Activated CD4-positive, alpha-beta T cell treated with anti-CD3 and anti-CD28 coated beads, Interleukin-2, amount 50 U/mL, for 24 hours (primary cell): ENCODE measurements around the gene COL23A1.
"Not testable (repeated sequence)": the region's sequence is repeated elsewhere in the genome, so short reads cannot be mapped to it uniquely, and the experiment has no call there.

ENCODE experiments used
- DNase-seq, 2 donors: peaks; one replicate each; pipeline ENCODE4 v3.0.0-alpha.2; 2020; ENCODE audit warnings: low read depth in 1 of 2, low spot score in 1 of 2

Gene COL23A1

DNA sequence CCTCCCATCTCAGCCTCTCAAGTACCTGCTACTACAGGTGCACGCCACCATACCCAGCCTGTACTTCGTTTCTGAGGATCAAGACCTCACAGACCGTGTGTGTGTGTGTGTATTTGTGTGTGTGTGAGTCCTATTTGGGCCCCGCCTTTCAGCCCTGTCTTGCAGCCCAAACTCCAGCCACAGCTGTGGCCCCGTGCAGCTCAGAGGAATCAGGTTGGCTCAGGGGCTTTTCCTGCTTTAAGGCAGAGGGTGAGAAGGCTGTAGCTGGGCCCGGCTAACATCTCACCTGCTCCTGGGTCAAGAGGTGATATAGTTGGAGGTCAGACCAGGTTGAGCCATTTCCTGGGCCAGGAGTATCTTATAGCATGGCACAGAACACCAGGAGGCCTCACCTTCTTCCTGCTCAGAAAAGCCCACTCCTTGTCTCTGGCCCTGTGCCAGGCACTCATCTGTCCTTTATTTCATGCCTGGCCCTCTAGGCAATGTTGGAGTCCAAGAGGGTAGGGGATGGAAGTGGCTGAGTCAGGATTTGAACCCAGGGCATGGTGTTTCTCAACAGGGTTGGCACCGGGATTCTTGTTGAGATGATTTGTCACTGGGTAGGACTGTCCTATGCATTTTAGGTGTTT is 356.0 kb downstream of the COL23A1 start:
- DNase-seq, result no peak

DNA sequence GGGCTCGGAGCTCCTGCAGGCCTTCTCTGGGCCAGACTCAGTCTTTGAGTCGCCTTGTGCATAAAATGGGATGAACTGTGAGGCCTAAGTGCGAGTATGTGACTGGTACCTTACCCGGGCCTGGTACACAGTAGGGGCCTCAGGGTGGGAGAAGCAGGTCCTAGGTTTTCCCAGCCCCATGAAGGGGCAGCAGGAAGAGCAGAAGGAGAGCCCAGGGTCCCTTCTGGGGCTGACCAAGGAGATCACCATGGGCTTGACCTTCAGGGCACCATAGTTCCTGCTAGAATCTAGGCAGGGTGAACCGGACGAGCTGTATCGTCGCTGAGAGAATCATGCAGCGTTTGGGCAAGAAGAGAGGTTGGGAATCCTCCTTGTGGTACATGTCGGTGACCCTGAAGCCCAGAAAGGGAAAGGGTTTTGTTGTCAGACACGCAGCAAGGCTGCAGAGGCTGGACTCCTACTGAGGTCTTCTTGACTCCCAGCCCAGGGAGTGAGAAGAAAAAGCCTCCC is 357.2 kb downstream of the COL23A1 start:
- no peak for DNase-seq

DNA sequence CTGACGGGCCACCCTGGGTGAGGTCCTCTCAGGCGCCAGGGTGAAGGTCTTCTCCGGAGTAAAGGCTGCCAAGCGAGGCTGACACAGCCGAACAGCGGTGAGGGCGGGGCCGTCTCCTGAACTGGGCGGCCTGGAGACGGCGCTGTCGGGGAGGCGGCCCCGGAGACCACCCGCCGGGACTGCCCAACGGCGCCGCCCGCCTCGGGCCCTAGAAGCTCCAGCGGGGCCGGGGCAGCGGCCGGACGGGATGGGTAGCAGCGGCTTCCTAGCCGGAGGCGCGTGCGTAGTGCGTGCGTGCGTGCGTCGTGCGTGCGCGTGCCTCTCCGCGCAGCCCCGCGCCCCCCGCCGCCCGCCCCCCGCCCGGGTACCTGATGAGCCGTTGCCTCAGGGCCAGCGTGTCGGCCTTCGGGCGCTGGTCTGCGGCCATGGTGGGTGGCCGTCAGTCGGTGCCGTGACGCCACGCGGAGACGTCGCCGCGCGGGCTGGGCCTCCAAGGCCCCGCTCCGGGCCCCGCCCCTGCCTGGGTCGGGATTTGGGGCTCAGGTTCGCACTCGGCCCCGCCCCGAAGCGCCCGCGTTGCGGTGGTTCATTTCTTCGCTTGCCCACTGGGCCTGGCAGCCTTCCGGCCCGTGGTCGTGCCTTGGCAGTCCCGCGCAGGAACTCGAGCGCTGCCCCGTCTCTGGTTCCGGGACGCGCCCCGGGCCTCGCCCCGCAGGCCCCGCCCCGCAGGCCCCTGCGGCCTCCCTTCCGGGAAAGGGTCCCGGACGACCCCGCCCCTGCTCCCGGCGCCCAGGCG is 357.9 kb downstream of the COL23A1 start, which contains the start of gene PHYKPL:
Gene PHYKPL, minus strand, starts transcription at position 679 of the 796 bp plus-strand sequence. Its CDS starts 252 bp downstream, at position 427.
- peak; percentile 56 to 58 for DNase-seq

DNA sequence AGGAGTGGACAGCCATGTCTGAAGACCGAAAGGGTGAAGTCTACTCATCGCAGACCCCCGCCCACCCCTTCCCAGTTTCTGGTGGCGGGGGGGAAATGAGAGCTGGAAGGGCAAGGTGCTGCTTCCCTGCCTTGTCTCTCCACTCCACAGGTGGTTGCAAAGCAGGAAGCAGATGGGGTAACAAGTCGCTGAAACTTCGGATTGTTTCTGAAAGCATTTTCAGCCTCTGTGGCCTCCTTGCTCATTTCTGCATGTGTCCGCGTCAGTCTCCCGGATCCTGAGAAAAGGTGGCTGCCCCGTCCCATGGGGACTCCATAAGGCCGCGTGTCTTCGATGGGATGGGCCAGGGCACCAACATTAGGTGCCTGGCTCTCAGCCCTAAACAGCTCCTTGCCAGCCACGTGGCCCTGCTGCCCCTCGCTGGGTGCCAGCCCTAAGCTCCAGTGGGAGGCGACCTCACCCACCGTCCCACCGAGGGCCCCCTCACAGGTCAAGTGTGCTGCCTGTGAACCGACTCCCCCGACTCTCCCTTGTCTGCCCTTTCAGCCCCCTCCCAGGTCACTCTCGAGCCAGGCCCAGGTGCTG is 358.6 kb downstream of the COL23A1 start:
- DNase-seq, result no peak

DNA sequence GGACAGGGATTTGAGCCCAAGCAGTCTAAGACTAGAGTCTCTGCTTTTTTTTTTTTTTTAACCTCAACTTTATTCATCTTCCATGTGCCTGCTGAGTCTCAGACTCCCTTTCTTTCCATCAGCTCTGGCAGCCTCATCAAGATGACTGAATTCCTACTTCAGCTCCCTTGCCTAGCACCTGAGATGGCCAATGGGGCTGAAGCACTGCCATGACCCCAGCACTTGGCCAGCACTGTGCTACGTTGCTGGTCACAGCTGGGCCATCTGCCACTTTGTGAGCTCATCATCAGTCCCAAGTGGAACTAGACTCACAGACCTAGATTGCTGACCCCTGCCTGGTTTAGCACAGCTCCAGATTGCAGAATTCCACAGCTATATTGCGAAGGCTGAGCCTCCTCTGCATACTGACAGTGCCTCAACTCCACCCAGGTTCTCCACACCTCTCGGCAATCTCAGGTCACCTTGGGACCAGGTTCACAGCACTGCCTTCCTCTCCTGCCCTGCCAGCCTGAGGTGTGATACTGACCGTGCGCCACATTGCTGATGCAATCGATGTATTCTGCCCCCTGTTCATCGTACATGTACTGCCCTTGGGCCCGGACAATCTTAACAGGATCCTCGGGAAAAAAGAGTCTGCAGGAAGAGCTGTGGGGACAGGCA is 359.2 kb downstream of the COL23A1 start:
- no peak for DNase-seq

DNA sequence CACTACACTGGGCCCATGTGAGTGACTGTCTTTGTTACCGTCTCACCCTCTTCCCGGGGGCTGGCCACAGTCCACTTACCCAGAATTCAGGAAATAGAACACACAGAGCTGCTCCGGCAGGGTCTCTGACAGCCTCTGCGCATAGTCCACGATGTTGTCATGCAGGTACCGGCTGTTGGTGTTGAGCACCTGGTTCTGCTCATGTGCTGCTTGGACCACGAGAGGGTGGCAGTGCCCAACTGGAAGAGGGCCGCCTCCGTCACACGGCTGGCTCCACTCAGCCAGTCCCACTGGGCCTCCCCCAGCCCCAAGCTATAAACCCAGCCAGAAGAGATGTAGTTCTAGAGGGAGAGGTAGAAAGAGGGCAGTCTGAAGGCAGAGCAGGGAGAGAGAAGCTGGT is 360.3 kb downstream of the COL23A1 start:
- no peak for DNase-seq

DNA sequence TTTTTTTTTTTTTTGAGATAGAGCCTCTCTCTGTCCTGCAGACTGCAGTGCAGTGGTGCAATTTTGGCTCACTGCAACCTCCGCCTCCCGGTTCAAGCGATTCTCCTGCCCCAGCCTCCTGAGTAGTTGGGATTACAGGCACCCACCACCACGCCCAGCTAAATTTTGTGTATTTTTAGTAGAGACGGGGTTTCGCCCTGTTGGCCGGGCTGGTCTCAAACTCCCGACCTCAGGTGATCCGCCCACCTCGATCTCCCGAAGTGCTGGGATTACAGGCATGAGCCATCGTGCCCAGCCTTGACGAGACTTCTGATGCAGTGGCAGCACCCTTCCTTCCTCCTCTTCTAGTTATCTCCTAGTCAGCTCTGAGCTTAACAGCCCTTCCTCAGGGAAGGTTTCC is 361.1 kb downstream of the COL23A1 start:
- not testable (repeated sequence) for DNase-seq

DNA sequence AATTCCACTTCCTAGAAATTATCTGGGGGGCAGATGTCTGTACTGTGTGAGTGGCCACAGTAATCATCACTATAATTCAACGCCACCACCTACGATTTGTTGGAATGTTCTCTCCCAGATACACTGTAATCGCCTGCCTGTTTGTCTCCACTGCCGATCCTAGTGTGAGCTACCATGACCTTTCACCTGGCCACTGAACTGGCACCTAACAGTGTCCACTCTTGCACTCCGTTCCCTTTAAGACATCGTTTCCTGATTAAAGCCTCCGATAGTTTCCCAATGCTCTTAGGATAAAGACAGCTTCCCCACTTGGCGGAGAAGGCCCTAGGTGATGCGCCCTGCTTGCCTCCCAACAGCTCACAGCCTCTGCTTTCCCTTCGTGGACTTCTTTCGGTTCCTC is 361.6 kb downstream of the COL23A1 start:
- no peak for DNase-seq

DNA sequence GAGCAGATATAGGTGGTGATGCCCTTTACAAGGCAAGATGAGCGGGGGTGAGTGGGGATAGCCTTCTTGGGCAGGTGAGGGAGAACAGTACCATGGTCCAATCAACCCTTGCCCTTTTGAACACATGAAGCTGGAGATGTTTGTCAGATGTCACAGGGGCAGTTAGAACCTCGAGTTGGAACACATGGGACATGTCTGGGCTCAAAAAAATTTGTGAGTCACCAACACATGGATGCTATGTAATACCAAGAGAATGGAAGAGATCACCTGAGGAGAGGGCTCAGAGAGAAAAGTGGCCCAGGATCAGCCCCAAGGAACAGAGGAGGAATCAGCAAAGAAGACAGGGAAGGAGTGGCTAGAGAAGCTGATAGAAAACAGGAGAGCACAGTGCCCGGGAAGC is 362.3 kb downstream of the COL23A1 start:
- DNase-seq, result no peak

DNA sequence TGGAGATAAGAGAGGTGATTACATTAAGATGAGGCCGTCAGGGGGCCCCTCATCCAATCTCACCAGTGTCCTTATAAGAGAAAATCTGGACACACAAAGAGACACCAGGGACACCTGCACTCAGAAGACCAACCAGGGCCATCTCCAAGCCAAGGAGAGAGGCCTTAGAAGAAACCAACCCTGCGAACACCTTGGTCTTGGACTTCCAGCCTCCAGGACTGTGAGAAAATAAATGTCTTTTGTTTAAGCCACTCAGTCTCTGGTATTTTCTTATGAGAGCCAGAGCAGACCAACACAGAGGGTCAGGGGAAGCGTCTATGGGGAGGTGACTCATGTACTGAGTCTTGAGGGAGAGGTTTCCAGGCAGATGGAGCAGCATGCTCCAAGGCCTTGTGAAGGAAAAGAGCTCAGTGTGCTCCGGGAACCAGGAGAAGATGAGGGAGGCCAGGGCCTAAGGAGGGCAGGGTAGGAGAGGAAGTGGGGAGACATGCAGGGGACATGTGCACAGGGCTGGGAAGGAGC is 363.0 kb downstream of the COL23A1 start:
- no peak for DNase-seq

DNA sequence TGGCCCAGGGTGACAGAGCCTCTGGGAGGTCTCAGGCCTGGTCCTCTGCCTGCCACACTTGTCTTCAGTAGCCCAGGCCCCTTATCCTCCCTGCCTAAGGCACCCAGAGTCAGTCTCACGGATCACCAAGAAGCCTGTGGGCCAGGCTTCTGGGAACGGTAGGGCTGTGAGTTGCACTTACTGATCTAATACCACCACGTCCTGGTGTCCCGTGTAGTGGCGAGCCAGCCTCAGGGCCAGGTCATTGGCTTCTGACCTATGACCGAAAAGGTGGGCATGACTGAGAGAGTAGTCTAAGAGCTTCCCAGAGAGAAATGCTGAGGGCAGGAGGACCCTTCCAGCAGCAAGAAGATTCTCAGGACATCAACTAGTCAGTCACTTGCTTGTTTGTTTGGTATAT is 365.0 kb downstream of the COL23A1 start:
- no peak for DNase-seq

DNA sequence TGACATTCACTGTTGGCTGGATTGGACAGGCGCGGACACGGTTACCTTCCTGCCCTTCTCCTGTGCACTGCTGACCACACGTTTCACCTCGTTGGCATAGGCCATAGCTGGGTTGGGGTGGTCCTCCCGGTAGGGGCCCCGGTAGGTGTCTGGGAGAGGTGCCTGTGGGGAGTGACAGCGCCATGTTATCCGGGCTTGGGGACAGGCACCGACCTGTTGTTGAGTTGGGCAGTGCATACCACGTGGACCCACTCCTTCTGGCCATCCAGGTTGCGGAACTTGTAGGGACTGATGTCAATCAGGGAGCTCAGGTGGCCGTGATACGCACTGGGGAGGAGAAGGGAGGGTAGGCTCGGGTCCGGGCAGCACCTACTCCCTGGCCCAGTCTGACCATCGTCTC is 365.8 kb downstream of the COL23A1 start:
- DNase-seq, result no peak

DNA sequence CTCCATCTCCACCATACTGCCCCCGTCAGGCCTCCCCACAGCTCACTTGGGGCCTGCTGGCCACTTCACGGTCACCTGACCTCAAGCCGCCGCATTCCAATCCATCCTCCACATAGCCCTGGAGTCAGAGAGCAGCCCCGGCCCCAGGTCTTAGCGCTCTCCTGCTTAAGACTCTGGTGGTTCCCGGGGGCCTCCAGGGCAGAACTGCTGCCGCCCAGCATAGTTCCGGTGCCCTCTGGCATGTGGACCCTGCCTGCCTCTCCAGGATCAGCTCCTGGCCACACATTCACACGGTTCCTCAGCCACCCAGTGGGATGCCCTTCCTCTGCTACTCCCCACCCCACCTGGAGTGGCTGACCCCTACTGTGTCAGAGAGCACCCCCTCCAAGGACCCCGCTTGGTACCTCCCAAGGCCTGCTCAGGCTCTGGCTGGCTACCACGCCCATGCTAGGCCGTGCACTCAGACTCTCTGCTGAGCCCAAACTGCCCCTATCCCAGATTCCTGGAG is 366.3 kb downstream of the COL23A1 start:
- no peak for DNase-seq

DNA sequence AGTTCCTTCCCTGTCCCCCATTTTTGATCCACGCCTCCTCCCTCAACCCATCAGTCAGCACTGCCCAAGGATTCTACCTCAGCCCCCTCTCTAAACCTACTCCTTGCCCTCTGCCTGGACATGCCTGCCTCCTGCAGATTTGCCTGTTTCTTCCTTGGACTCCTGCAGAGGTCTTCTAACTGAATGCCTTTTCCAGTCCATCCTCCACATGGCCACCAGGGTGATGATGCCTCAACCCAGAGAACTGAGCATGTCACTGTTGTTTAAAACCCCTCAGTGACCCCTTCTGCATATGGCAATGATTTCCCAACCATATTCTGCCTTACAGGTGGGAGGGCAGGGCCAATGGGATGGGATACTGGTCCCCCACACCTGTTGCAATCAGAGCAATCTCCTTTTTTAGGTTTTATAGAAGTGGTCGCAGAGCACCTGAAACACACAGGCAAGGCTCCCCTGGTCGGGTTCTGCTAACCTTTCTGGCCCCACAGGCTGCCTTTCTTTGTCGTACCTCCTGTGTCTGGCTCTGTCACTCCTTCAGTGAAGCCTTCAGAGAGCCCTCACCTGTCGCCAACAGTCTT is 366.9 kb downstream of the COL23A1 start:
- no peak for DNase-seq

DNA sequence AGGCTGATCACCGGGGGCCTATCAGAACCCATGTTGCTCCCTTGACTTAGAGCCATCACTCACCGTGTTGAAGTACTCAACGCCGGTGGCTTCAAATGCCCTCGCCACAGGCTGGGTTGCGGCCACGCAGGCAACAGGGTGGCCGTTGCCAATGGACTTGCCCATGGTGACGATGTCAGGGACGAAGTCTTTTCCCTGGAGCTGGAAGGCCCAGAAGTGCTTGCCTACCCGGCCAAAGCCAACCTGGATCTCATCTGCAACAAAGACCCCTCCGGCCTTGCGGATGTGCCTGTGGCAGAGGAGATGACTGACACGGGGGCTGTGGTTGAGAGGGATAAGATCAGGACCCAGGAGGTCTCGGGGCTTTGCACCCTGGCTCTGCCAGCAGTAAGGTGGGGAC is 367.9 kb downstream of the COL23A1 start:
- no peak for DNase-seq

DNA sequence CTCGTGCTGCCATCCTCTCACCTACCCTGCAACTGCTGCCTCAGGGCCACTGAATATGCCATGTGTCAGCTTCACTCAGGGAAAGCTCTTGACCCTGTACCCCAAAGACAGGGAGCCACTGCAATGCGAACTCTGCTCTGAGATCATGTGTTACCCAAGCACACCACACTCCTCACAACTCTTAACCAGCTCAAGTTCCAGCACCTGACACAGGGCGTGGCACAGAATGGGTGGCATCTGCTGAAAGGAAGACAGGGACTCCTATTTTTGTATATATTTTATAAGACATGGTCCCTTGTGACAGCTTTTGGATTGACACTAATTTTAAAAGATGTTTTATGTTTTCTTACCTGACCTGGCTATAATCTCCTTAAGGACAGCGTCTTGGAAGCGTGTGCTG is 368.3 kb downstream of the COL23A1 start:
- DNase-seq, result no peak

DNA sequence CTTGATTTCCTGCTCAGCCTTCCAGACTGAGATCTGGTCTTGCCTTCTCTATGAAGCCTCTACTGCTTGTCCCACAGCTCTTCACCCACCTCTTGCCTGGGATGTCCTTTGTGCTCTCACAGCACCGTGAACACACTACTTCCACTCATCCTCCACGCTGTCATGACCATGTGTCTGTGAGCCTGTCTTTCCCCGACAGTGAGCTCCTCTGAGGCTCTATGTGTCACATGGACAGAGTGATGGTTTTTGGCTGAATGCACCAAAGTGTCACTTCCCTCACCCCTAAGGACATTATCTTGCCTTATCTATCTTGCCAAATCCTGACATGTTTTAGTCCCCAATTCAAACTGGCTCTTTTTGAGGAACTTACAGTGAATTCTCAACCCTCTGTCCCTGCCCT is 368.9 kb downstream of the COL23A1 start:
- DNase-seq, result no peak

DNA sequence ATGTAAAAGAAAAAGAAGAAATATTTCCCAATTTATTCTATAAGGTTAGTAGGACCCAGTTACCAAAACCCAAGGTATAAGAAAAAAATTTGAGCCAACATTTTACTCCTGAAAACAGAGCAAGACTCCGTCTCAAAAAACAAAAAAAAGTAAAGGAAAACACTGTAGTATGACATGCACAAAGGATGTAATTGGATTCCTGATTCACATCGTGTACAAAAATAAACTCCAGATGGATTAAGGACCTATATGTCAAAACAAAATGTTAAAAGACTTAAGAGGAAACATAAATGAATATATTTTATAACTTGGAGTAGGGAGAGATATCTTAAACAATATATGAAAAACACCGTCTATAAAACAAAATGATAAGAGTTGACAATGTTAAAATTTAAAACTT is 371.4 kb downstream of the COL23A1 start:
- no peak for DNase-seq

DNA sequence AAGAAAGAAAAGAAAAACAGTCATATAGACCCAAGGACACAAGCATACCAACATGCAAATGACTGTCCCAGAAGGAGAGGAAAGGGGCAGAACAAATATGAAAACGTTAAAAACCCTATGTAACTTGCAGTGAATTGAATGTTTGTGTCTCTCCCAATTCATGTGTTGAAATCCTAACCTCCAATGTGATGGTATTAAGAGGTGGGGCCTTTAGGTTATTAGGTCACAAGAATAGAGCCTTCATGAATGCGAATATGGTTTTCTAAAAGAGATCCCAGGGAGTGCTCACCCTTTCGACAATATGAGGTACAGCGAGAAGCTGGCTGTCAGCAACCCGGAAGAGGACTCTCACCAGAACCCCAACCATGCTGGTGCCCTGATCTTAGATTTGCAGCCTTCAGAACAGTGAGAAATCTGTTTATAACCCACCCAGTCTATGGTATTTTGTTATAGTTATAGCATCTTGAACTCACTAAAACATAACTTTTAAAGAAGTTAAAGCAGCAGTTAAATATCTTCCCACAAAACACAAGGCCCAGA is 371.9 kb downstream of the COL23A1 start:
- DNase-seq, result no peak

DNA sequence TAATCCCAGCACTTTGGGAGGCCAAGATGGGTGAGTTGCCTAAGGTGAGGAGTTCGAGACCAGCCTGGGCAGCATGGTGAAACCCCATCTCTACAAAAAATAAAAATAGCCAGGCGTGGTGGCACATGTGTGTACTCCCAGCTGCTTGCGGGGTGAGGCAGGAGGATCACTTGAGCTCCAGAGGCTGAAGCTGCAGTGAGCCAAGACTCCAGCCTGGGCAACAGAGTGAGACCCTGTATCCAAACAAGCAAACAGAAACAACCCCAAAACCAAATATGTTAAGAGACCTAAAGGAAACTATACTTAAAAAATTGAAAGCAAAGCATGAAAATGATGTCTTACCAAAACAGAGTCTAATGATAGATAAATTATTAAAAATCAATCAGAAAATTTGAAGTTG is 373.4 kb downstream of the COL23A1 start:
- no peak for DNase-seq
